A549 (cell line): Measurements from ENCODE around the gene ARID5B. TPM values are rescaled to one million over a fixed set of nuclear protein-coding genes. Genes with fewer than 3 reads are reported as not detected.

ENCODE experiments used
- ATAC-seq, 2 experiments: fragments of 200-7000 bp in 1 of 2; fragments of >200 bp in 1 of 2; cut with Nextera tagmentation in 1 of 2; cut with Tn5 transposase in 1 of 2; 3 replicates each; pipeline versions ENCODE4 v1.8.0 to v1.9.1; 2018 to 2020; ENCODE audit warnings: mild to moderate bottlenecking in 1 of 2, moderate library complexity in 1 of 2
- CTCF ChIA-PET: fragments of 300-600 bp; sonication (Branson Sonifier 250); formaldehyde crosslinking; extraction: SDS; loops from one replicate; lab custom pipeline; 2021; ENCODE audit warnings: antibody characterized with exemption, inconsistent platforms; lab: Yijun Ruan, JAX
- POLR2A ChIA-PET: fragments of 350-600 bp; formaldehyde crosslinking; extraction: SDS; loops from one replicate; lab custom pipeline; 2021; ENCODE audit warnings: antibody characterized with exemption, inconsistent platforms; lab: Yijun Ruan, JAX
- DNase-seq, 2 experiments: peaks; one replicate each; pipeline versions ENCODE4 v3.0.0 to v3.0.0-alpha.2; 2011 to 2016; ENCODE audit warnings: low read depth in 1 of 2, low spot score in 1 of 2
- FAIRE-seq: peaks from 2 replicates; lab custom pipeline; 2011; peaks lifted over from hg19 to GRCh38; lab: Jason Lieb, UNC
- H3K27ac ChIP-seq, 2 experiments: fragments of >200 bp; sonication (Bioruptor Twin); formaldehyde crosslinking; 3 replicates each; pipeline ENCODE4 v1.5.1; 2016 to 2017
- H3K4me1 ChIP-seq: fragments of >200 bp; sonication (Bioruptor Twin); formaldehyde crosslinking; 3 replicates; pipeline ENCODE4 v1.6.1; 2016
- H3K4me2 ChIP-seq: fragments of >200 bp; sonication (Bioruptor Twin); formaldehyde crosslinking; 3 replicates; pipeline ENCODE4 v1.6.1; 2016
- H3K4me3 ChIP-seq: fragments of >200 bp; sonication (Bioruptor Twin); formaldehyde crosslinking; 3 replicates; pipeline ENCODE4 v1.5.1; 2016
- H3K9me3 ChIP-seq: fragments of >200 bp; sonication (Bioruptor Twin); formaldehyde crosslinking; 3 replicates; pipeline ENCODE4 v1.6.1; 2016
- ATOH8 ChIP-seq: fragments of 250-450 bp; sonication (Bioruptor Pico); IDR thresholded peaks from 2 replicates; pipeline ENCODE4 v1.5.0; 2020; ENCODE audit warnings: low read depth, mild to moderate bottlenecking, moderate library complexity
- BCL3 ChIP-seq: fragments of >200 bp; sonication (Bioruptor Twin); formaldehyde crosslinking; IDR thresholded peaks from 3 replicates; pipeline ENCODE4 v1.6.1; 2016
- BHLHE40 ChIP-seq: IDR thresholded peaks from 2 replicates; pipeline ENCODE4 v1.6.1; 2012; ENCODE audit warnings: low read depth, low read length, inconsistent platforms
- CBX8 ChIP-seq: fragments of 200-600 bp; sonication (generic); IDR thresholded peaks from 2 replicates; pipeline ENCODE4 v1.6.1; 2016
- CEBPB ChIP-seq, 2 experiments: fragments of >200 bp in 1 of 2; sonication (Bioruptor Twin) in 1 of 2; formaldehyde crosslinking in 1 of 2; IDR thresholded peaks; 2 replicates each; pipeline ENCODE4 v1.6.1; 2012 to 2016
- CHD4 ChIP-seq: fragments of 200-600 bp; sonication (generic); IDR thresholded peaks from 2 replicates; pipeline ENCODE4 v1.6.1; 2016; ENCODE audit warnings: antibody characterized with exemption, mild to moderate bottlenecking, borderline replicate concordance
- ELK1 ChIP-seq: fragments of 150-350 bp; IDR thresholded peaks from 2 replicates; pipeline ENCODE4 v1.6.1; 2014; ENCODE audit warnings: low read depth, mild to moderate bottlenecking, low read length
- ESRRA ChIP-seq: fragments of 150-350 bp; IDR thresholded peaks from 2 replicates; pipeline ENCODE4 v1.6.1; 2014; ENCODE audit warnings: mild to moderate bottlenecking, low read length, borderline replicate concordance
- FOSB ChIP-seq: fragments of 250-450 bp; sonication (Bioruptor Pico); IDR thresholded peaks from 2 replicates; pipeline ENCODE4 v1.5.0; 2020; ENCODE audit warnings: mild to moderate bottlenecking, moderate library complexity
- GATA3 ChIP-seq: IDR thresholded peaks from 2 replicates; pipeline ENCODE4 v1.6.1; 2012; ENCODE audit warnings: borderline replicate concordance
- HDAC2 ChIP-seq: fragments of 200-600 bp; sonication (generic); IDR thresholded peaks from 2 replicates; pipeline ENCODE4 v1.6.1; 2016
- HES2 ChIP-seq: fragments of >200 bp; sonication (Bioruptor Twin); formaldehyde crosslinking; IDR thresholded peaks from 2 replicates; pipeline ENCODE4 v1.6.1; 2016
- MAX ChIP-seq: IDR thresholded peaks from 2 replicates; pipeline ENCODE4 v1.6.1; 2012
- NR3C1 ChIP-seq: fragments of >200 bp; sonication (Bioruptor Twin); formaldehyde crosslinking; IDR thresholded peaks from 3 replicates; pipeline ENCODE4 v1.6.1; 2017
- RARB ChIP-seq: fragments of 250-450 bp; sonication (Bioruptor Pico); IDR thresholded peaks from 2 replicates; pipeline ENCODE4 v1.8.0; 2021; ENCODE audit warnings: mild to moderate bottlenecking, moderate library complexity
- REST ChIP-seq: fragments of 200-600 bp; sonication (generic); IDR thresholded peaks from 2 replicates; pipeline ENCODE4 v1.6.1; 2016; ENCODE audit warnings: antibody characterized with exemption, mild to moderate bottlenecking, moderate library complexity
- RNF2 ChIP-seq: fragments of 200-600 bp; sonication (generic); IDR thresholded peaks from 2 replicates; pipeline ENCODE4 v1.6.1; 2016; ENCODE audit warnings: low read depth, mild to moderate bottlenecking, antibody characterized with exemption, moderate library complexity, borderline replicate concordance
- SMC3 ChIP-seq: fragments of >200 bp; sonication (Bioruptor Twin); formaldehyde crosslinking; IDR thresholded peaks from 3 replicates; pipeline ENCODE4 v1.6.1; 2018; ENCODE audit warnings: inconsistent platforms
- SREBF2 ChIP-seq: fragments of 450-650 bp; IDR thresholded peaks from 2 replicates; pipeline ENCODE4 v1.6.1; 2014; ENCODE audit warnings: mild to moderate bottlenecking, moderate library complexity
- USF2 ChIP-seq: fragments of 450-650 bp; IDR thresholded peaks from 2 replicates; pipeline ENCODE4 v1.6.1; 2014; ENCODE audit warnings: antibody characterized with exemption
- ZNF302 ChIP-seq: fragments of 250-450 bp; sonication (Bioruptor Pico); IDR thresholded peaks from 2 replicates; pipeline ENCODE4 v1.9.0; 2021; ENCODE audit warnings: inconsistent platforms, mild to moderate bottlenecking, moderate library complexity
- ZSCAN20 ChIP-seq: fragments of 250-450 bp; sonication (Bioruptor Pico); IDR thresholded peaks from 2 replicates; pipeline ENCODE4 v1.8.0; 2022; ENCODE audit warnings: mild to moderate bottlenecking, moderate library complexity
- WGBS: methylation state at CpG from one replicate; pipeline ENCODE4 v1.1.6; 2017; ENCODE audit errors: missing lambda C conversion rate; 5-methylcytosine and 5-hydroxymethylcytosine counted together
- polyA plus RNA-seq, 4 experiments: library from polyadenylated mRNA; depleted of rRNA in 3 of 4; stranded (reverse); fragments of >200 nt; fragmentation: RNase III in 1 of 4; extraction: RNeasy Plus Mini Kit Qiagen cat#74134 plus additional on column Dnase treatment in 1 of 4; gene quantifications; 2 replicates in 3 of 4; 3 replicates in 1 of 4; pipeline ENCODE4 v1.2.3, GENCODE V29; 2011 to 2017

The ARID5B gene
- polyA plus RNA-seq, 2 of the 4 experiments (the other 2 are of a cell fraction): 0.75 to 1.6 TPM

GRCh38 chr10:61907011-61907410 is 5.5 kb downstream of the ARID5B start:
- POLR2A ChIA-PET: no interaction called here
- no peak overlapping the region for H3K4me2 ChIP-seq
- peaks cover 13% of the 10 kb centered on the region for H3K4me1 ChIP-seq
- FAIRE-seq (no peak), DNase-seq (no peak), ATAC-seq (no peak)
- H3K9me3 ChIP-seq: no peaks in the 10 kb centered on the region
- H3K27ac ChIP-seq: no peak overlapping the region
- TF ChIP-seq CEBPB (IDR thresholded peaks at IDR 0.05): no peak
- no peak for TF ChIP-seq RNF2
- TF ChIP-seq HDAC2: no peak
- no peak overlapping the region for H3K4me3 ChIP-seq
- 82% methylated on average over 2 of the region's 2 CpGs for WGBS
- CTCF ChIA-PET: interaction anchor here (0.6 to 3.0 kb wide), 3 partner anchors 8 to 37 kb away, joined by 3 to 12 read pairs (median 8); no protein-coding TSS in a partner anchor

GRCh38 chr10:61907587-61907986 is 6.1 kb downstream of the ARID5B start:
- CTCF ChIA-PET: interaction anchor here (3.0 kb wide), 1 partner anchor 10 kb away, joined by 12 read pairs; no protein-coding TSS in a partner anchor
- Histone ChIP-seq H3K9me3 (no peaks in the 10 kb centered on the region), H3K4me2 (no peak overlapping the region), H3K27ac (no peak overlapping the region), H3K4me1 (peaks cover 13% of the 10 kb centered on the region), H3K4me3 (no peak overlapping the region)
- POLR2A ChIA-PET: no interaction called here
- TF ChIP-seq NR3C1 (no peak), SREBF2 (no peak), ESRRA (no peak), FOSB (CRISPR knock-in tag) (no peak), GATA3 (no peak), REST (no peak), USF2 (no peak), ZNF302 (CRISPR knock-in tag) (no peak), RARB (CRISPR knock-in tag) (no peak), CBX8 (no peak), ELK1 (no peak), MAX (no peak), ZSCAN20 (CRISPR knock-in tag) (no peak), BCL3 (no peak), SMC3 (no peak), HES2 (no peak), BHLHE40 (no peak), CHD4 (no peak), ATOH8 (CRISPR knock-in tag) (no peak)
- FAIRE-seq: no peak
- no peak for DNase-seq
- ATAC-seq: no peak
- WGBS: 75% methylated on average over 3 of the region's 3 CpGs
